CD4-positive, alpha-beta T cell (primary cell): Measurements from ENCODE around the gene SHOC2. TPM values are rescaled to one million over a fixed set of nuclear protein-coding genes. Genes with fewer than 3 reads are reported as not detected.
A peak's percentile ranks its signal among the peaks of the same experiment; 100 is the strongest.

Source experiments
- ATAC-seq: fragments of 200-7000 bp; cut with Tn5 transposase; one replicate; pipeline ENCODE4 v1.10.0; 2022; ENCODE audit warnings: mild to moderate bottlenecking; ENCODE audit not compliant: poor library complexity
- CTCF ChIA-PET: fragments of 350-600 bp; sonication (Branson Sonifier 250); formaldehyde crosslinking; loops from one replicate; lab custom pipeline; 2021; ENCODE audit warnings: antibody characterized with exemption, inconsistent platforms; lab: Charles Lee
- POLR2A ChIA-PET: fragments of 350-600 bp; sonication (Branson Sonifier 250); formaldehyde crosslinking; loops from one replicate; lab custom pipeline; 2021; ENCODE audit warnings: antibody characterized with exemption, inconsistent platforms; lab: Charles Lee
- DNase-seq, 14 experiments: peaks; one replicate each; pipeline ENCODE4 v3.0.0-alpha.2; 2013 to 2020; ENCODE audit warnings: mixed read lengths in 2 of 14
- H3K27ac ChIP-seq, 2 donors: one replicate each; pipeline versions ENCODE4 v1.5.1 to v1.7.0; 2013; ENCODE audit warnings: low read length in 2 of 2, low read depth in 1 of 2, mild to moderate bottlenecking in 1 of 2
- H3K27me3 ChIP-seq, 2 experiments: 1 replicate in 1 of 2; 2 replicates in 1 of 2; pipeline versions ENCODE4 v1.6.1 to v1.7.0; 2013; ENCODE audit warnings: low read length in 2 of 2, control low read depth in 1 of 2, mild to moderate bottlenecking in 1 of 2, moderate library complexity in 1 of 2; ENCODE audit not compliant: insufficient read depth in 2 of 2, control insufficient read depth in 1 of 2
- H3K36me3 ChIP-seq: one replicate; pipeline ENCODE4 v1.6.1; 2013; ENCODE audit warnings: low read length, control low read depth; ENCODE audit not compliant: insufficient read depth
- H3K4me1 ChIP-seq: one replicate; pipeline ENCODE4 v1.6.1; 2013; ENCODE audit warnings: low read length, control low read depth; ENCODE audit not compliant: insufficient read depth
- H3K4me3 ChIP-seq: one replicate; pipeline ENCODE4 v1.5.1; 2013; ENCODE audit warnings: mild to moderate bottlenecking, low read length, moderate library complexity
- H3K9me3 ChIP-seq, 2 experiments: 1 replicate in 1 of 2; 2 replicates in 1 of 2; pipeline versions ENCODE4 v1.6.1 to v1.7.0; 2013; ENCODE audit warnings: low read length in 2 of 2, mild to moderate bottlenecking in 2 of 2, control low read depth in 1 of 2, moderate library complexity in 1 of 2; ENCODE audit not compliant: control insufficient read depth in 1 of 2, insufficient read depth in 1 of 2
- H3K27ac Mint-ChIP-seq: one replicate; pipeline ENCODE4 v1.8.0; 2020; ENCODE audit warnings: mixed read lengths
- H3K27me3 Mint-ChIP-seq: one replicate; pipeline ENCODE4 v1.8.0; 2021; ENCODE audit warnings: mixed read lengths
- H3K36me3 Mint-ChIP-seq: one replicate; pipeline ENCODE4 v1.8.0; 2021; ENCODE audit warnings: low read depth, mixed read lengths
- H3K4me1 Mint-ChIP-seq: one replicate; pipeline ENCODE4 v1.8.0; 2021; ENCODE audit warnings: low read depth, mixed read lengths
- H3K4me3 Mint-ChIP-seq: one replicate; pipeline ENCODE4 v1.8.0; 2020; ENCODE audit warnings: mild to moderate bottlenecking, mixed read lengths
- H3K9me3 Mint-ChIP-seq: one replicate; pipeline ENCODE4 v1.8.0; 2020; ENCODE audit warnings: mixed read lengths
- CTCF ChIP-seq: fragments of 200-600 bp; IDR thresholded peaks from one replicate; pipeline ENCODE4 v1.8.0; 2022; ENCODE audit warnings: antibody characterized with exemption, mild to moderate bottlenecking
- intact Hi-C, 2 experiments: fragments of 100-400 bp; cut with DNase I in 1 of 2; cut with micrococcal nuclease in 1 of 2; formaldehyde crosslinking; loops; one replicate each; pipeline versions ENCODE4 v1.15.1 to v1.9.0; 2023 to 2025; cut with DNase I, micrococcal nuclease
- total RNA-seq, 174 experiments: library from RNA in 2 of 174; stranded (reverse) in 2 of 174; gene quantifications; one replicate each; pipeline ENCODE4 v1.2.3 and lab custom pipeline; 2021 to 2026

Gene SHOC2
- total RNA-seq, 2 experiments from 2014 or later: 65.9 to 66.9 TPM

GRCh38 chr10:110963162-110963561 is 43.8 kb downstream of the SHOC2 start:
- no peak overlapping the region for H3K4me3 Mint-ChIP-seq

GRCh38 chr10:110964681-110965080 is 45.3 kb downstream of the SHOC2 start:
- ChIA-PET CTCF (no interaction called here), POLR2A (no interaction called here)
- H3K36me3 Mint-ChIP-seq: peaks cover 26% of the 10 kb centered on the region
- Histone ChIP-seq H3K27me3 (no peaks in the 10 kb centered on the region), H3K4me1 (no peaks in the 10 kb centered on the region), H3K27ac (no peak overlapping the region), H3K9me3 (no peaks in the 10 kb centered on the region), H3K4me3 (no peak overlapping the region), H3K36me3 (no peaks in the 10 kb centered on the region)
- intact Hi-C loops: no loop called here
- no peak overlapping the region for H3K27ac Mint-ChIP-seq
- H3K9me3 Mint-ChIP-seq: no peaks in the 10 kb centered on the region
- DNase-seq: no peak
- TF ChIP-seq CTCF: no peak
- H3K27me3 Mint-ChIP-seq: no peaks in the 10 kb centered on the region
- ATAC-seq: no peak
- peak overlapping the region; percentile 8 for H3K4me3 Mint-ChIP-seq
- H3K4me1 Mint-ChIP-seq: peaks cover 76% of the 10 kb centered on the region

More at GRCh38 chr10:110963162-110963561, 43.8 kb downstream of the SHOC2 start:
- Mint-ChIP-seq H3K9me3 (no peaks in the 10 kb centered on the region), H3K36me3 (peaks cover 26% of the 10 kb centered on the region), H3K27ac (no peak overlapping the region), H3K27me3 (no peaks in the 10 kb centered on the region), H3K4me1 (peaks cover 76% of the 10 kb centered on the region)
- ChIA-PET POLR2A (interaction anchor here (0.8 kb wide), 1 partner anchor 13 kb away, joined by 3 read pairs; no protein-coding TSS in a partner anchor), CTCF (interaction anchor here (1.2 kb wide), 2 partner anchors 13 to 35 kb away, joined by 3 read pairs; no protein-coding TSS in a partner anchor)
- Histone ChIP-seq H3K36me3 (no peaks in the 10 kb centered on the region), H3K4me1 (no peaks in the 10 kb centered on the region), H3K27me3 (no peaks in the 10 kb centered on the region), H3K4me3 (no peak overlapping the region), H3K9me3 (no peaks in the 10 kb centered on the region), H3K27ac (no peak overlapping the region)
- no peak for DNase-seq
- no peak for TF ChIP-seq CTCF
- intact Hi-C loops: no loop called here
- no peak for ATAC-seq

GRCh38 chr10:110965216-110965615 is 45.8 kb downstream of the SHOC2 start:
- DNase-seq (no peak), ATAC-seq (no peak)
- no peaks in the 10 kb centered on the region for H3K36me3 ChIP-seq
- Mint-ChIP-seq H3K4me3 (peak overlapping the region; percentile 12), H3K36me3 (peaks cover 29% of the 10 kb centered on the region), H3K9me3 (no peaks in the 10 kb centered on the region), H3K27me3 (no peaks in the 10 kb centered on the region), H3K4me1 (peaks cover 81% of the 10 kb centered on the region), H3K27ac (no peak overlapping the region)
- ChIA-PET POLR2A (interaction anchor here (0.7 to 1.0 kb wide), 3 partner anchors 16 to 696 kb away, joined by 3 read pairs; no protein-coding TSS in a partner anchor), CTCF (no interaction called here)
- H3K9me3 ChIP-seq: no peaks in the 10 kb centered on the region
- H3K4me3 ChIP-seq: no peak overlapping the region
- no peak overlapping the region for H3K27ac ChIP-seq
- H3K4me1 ChIP-seq: no peaks in the 10 kb centered on the region
- no peaks in the 10 kb centered on the region for H3K27me3 ChIP-seq
- no peak for TF ChIP-seq CTCF
- intact Hi-C loops: no loop called here
